ENCODE results near the gene MACO1.
A peak's percentile ranks its signal among the peaks of the same experiment; 100 is the strongest.

The MACO1 gene

GRCh38 chr1:25527226-25527846 lies 96.6 kb downstream of the MACO1 start:
- no peak for DNase-seq

GRCh38 chr1:25527946-25528595 lies 97.4 kb downstream of the MACO1 start:
- DNase-seq: no peak

GRCh38 chr1:25528881-25529517 lies 98.3 kb downstream of the MACO1 start:
- DNase-seq: no peak

GRCh38 chr1:25529518-25530185 lies 99.0 kb downstream of the MACO1 start:
- no peak for DNase-seq

DNA sequence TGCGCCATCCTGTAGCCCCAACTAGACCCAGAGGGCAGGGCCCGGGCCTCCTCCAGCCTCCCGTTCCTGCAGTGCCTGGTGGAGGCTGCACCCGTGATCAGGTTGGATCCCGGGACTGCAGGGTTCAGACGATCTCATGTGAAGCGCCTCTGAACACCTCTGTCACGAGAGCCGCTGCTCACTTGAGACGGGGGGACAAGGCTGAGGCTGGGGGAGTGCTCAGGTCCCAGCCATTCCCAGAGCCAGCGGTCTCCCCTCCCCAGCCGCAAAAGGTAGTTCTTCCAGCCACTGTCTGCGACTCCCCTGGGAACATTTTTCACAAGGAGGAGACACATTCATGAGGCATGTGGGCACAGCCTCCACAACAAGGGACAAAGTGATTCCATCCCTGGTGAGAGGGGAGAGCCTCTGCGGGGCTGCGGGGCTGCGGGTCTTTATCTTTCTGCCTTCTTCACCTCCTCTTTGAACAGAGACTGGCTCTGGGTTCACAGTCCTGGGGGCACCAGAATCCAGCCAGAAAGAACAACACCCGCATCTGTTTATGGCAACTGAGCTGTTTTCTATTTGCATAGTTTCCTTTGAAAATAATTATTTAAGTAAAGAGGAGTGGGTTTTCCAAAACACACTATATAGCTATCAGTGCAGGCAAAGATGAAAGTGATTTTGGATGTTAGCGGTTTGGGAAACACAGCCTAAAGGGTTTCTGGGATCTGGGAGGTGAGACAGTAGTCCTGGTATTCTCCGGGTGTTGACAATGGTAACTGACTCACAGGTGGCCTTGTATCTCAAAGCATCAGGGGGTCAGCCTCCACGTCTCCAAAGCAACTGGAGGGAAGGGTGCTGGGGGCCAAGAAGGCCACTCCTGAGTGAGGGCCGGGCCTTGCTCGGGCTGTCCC lies 99.7 kb downstream of the MACO1 start:
- no peak for DNase-seq

GRCh38 chr1:25531082-25531461 lies 100.4 kb downstream of the MACO1 start:
- DNase-seq: no peak

- no peak for DNase-seq
Observed at GRCh38 chr1:25532970-25533369, 102.3 kb downstream of the MACO1 start.

DNA sequence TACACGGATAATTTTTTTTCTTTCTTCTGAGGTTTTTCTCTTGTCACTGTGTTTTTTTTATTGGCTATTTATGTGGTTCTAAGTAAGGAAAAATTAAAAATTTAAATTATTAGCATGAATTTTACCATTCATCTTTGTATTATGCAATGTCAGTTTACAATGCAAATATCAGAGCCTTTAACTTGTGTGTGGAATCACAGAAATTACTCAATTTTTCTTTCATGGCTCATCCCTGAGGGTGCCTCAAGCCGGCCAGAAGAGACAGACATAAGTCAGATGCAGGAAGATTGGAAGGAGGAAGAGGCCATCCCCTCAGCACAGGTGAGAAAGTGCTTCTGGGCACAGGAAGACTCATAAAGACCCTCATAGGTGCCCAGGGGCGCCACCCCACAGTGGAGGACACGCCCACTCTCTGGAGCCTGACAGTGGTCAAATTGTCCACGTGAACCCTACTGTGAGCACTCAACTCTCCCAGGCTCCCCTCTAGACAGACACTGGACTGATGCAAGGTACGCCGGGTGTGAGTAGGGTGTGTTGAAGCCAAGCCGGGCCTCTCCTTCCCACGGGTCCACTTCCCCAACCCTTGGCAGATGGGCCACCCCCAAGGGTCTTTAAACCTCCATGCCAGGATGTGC lies 103.2 kb downstream of the MACO1 start:
- DNase-seq: no peak

GRCh38 chr1:25534410-25534788 lies 103.7 kb downstream of the MACO1 start:
- DNase-seq: peak; percentile 94

- no peak for DNase-seq
Observed at GRCh38 chr1:25536124-25536523, 105.4 kb downstream of the MACO1 start.

GRCh38 chr1:25537153-25537831 lies 106.6 kb downstream of the MACO1 start:
- no peak for DNase-seq

DNA sequence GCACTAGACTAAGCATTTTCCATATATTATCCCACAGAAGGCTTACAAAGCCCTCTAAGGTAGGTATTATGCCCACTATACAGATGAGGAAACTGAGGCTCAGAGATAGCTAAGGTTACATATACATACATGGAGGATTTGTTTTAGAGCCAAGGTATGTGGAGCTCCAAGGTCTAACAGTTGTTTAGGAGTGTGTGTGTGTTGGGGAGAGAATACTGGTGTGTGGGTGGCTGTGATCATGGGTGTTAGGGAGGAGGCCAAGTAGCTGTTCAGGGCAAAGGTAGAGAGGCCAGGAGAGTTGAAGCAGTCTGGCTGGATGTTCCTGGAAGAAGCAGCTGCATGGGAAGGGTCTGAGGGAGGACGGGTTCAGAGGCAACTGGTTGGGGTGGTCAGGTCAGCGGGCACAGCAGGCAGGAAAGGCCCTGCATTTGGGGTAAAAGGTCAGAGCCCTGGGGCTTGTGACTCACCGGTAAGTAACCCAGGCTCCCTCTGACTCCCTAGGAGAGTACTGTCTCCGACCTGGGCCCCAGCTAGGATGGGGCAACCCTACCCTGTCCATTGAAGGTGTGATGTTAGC lies 107.6 kb downstream of the MACO1 start:
- no peak for DNase-seq

DNA sequence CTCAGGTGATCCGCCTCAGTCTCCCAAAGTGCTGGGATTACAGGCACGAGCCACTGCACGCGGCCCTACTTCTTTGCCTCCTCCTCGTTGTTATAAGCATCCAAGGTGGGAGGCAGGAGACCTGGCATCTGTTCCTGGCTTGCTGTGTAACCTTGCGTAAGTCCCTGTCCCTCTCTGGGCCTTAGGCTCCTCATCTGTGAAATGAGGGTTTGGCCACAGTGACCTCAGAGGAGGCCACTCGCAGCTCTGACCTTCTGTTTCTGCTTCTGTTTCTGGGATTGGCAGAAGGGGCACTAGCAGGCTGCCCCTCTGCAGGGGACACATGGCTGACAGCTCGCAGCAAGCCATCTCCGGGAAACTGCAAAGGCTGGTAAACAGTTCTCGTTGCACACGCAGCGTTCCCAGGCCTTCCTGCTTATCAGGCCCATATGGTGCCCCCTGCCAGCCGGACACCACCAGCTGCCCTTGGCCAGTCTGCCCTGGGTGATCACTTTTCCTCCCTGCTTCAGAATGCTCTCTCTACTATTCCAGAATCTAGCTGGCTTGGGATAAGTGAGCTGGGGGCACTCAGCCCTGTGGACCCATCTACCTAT lies 110.1 kb downstream of the MACO1 start:
- DNase-seq: no peak

- no peak for DNase-seq
Observed at GRCh38 chr1:25541425-25541824, 110.7 kb downstream of the MACO1 start.

DNA sequence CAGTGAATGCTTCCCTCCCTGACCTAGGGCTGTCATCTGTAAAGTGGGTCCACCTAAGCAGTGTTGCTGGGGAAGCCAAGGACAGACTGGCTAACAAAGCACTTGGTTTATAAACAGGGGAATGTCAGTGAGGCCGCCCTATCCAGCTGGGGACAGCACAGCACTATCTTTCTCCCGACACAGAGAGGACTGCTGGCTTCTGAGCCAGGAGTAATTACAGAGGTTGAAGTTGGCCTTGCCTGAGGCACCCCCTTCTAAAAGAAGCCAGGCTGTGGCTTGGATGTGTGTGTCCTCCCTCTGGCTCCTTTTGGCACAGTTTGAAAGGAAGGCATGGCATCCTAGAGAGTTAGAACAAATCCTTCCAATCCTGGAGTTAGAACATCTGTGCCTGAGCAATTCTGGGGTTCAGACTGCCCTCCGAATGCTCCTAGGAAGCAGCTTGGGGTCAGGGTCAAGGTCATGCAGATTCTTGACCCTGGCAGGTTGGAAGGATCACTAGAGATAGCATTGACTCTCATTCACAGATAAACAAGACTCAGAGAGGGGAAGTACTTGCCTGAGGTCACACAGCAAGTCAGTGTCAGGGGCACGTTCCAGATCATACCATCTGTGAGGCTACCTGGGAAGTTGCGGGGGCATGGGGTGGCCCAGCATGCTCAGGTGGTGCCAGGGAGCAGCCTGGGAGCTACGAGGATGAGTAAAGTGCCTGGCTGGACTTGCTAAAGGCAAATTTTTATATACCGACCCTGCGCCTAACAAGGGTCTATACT lies 111.4 kb downstream of the MACO1 start:
- no peak for DNase-seq

DNA sequence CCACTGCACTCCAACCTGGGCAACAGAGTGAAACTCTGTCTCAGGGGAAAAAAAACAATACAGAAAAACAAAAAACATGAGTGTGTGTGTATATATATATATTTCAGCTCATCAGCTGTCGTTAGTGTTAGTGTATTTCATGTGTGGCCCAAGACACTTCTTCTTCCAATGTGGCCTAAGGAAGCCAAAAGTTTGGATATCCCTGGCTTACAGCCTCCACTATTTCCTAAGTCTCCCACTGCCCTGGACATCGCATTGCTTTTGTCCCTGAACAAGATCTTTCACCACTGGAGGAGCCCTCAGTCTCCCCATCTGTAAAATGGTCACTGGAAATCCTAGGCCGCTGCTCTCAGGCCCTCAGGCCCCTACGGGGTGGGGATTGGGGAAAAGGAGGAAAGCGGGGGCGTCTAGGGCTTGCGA lies 112.3 kb downstream of the MACO1 start:
- no peak for DNase-seq

GRCh38 chr1:25543425-25544242 lies 112.9 kb downstream of the MACO1 start, which contains the start of gene LDLRAP1:
Gene LDLRAP1, plus strand, starts transcription at chr1:25543606. Its CDS starts 93 bp downstream, at chr1:25543699.
- DNase-seq: peak; percentile 28

GRCh38 chr1:25544243-25544764 lies 113.6 kb downstream of the MACO1 start:
- peak; percentile 46 for DNase-seq

GRCh38 chr1:25544819-25545218 lies 114.1 kb downstream of the MACO1 start:
- no peak for DNase-seq

Data from NCI-H2171 (cell line).